ENCODE results near the gene SLC1A7.

SLC1A7 gene

GRCh38 chr1:53083636-53084588 lies 58.5 kb downstream of the SLC1A7 start:
- H3K27me3 ChIP-seq (ENCODE audit: control insufficient read depth, insufficient read depth, low read length) = peaks cover 17% of the 10 kb centered on the region
- no peak overlapping the region for H3K4me3 ChIP-seq (ENCODE audit: low read length)
- no peaks in the 10 kb centered on the region for H3K36me3 ChIP-seq (ENCODE audit: insufficient read depth, low read length)
- no peaks in the 10 kb centered on the region for H3K4me1 ChIP-seq (ENCODE audit: control insufficient read depth, insufficient read depth, low read length)
- no peak overlapping the region for H3K9ac ChIP-seq (ENCODE audit: low read depth, low read length)
- no peak overlapping the region for H3K4me2 ChIP-seq (ENCODE audit: low read length)
- no peaks in the 10 kb centered on the region for H3K9me3 ChIP-seq (replicated peaks; ENCODE audit: low read length)

DNA sequence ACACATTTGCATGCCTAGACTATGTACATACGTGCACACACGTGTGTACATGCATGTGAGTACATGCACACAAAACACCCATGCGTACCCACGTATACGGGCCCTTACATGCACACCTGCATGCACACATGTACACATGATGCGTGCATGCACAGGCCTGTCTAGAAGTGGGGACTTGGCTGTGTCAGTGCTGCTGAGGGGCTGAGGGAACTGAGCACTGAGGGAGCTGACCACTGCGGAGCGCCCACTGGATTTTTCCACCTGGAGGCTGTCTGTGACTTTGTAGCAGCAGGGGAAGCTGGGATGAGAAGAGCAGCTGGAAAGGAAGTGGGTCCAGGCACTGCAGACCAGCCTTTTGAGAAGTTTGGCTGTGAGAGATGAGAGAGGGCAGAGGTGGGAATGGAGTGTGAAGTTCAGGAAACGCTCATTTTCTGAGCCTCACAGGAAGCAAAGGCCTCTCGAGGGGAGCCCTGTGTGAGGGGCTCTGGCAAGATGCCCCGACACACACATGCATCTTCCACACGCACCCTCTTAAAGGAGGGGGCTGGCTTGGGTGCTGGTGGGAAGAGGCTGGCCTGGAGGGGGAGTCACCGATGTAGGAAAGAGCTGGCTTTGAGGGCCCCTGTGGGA lies 59.5 kb downstream of the SLC1A7 start:
- Histone ChIP-seq H3K4me3 (ENCODE audit: low read length) (no peak overlapping the region), H3K4me1 (ENCODE audit: control insufficient read depth, insufficient read depth, low read length) (no peaks in the 10 kb centered on the region), H3K36me3 (ENCODE audit: insufficient read depth, low read length) (no peaks in the 10 kb centered on the region), H3K9me3 (replicated peaks; ENCODE audit: low read length) (no peaks in the 10 kb centered on the region), H3K9ac (ENCODE audit: low read depth, low read length) (no peak overlapping the region), H3K27me3 (ENCODE audit: control insufficient read depth, insufficient read depth, low read length) (peaks cover 17% of the 10 kb centered on the region), H3K4me2 (ENCODE audit: low read length) (no peak overlapping the region)

DNA sequence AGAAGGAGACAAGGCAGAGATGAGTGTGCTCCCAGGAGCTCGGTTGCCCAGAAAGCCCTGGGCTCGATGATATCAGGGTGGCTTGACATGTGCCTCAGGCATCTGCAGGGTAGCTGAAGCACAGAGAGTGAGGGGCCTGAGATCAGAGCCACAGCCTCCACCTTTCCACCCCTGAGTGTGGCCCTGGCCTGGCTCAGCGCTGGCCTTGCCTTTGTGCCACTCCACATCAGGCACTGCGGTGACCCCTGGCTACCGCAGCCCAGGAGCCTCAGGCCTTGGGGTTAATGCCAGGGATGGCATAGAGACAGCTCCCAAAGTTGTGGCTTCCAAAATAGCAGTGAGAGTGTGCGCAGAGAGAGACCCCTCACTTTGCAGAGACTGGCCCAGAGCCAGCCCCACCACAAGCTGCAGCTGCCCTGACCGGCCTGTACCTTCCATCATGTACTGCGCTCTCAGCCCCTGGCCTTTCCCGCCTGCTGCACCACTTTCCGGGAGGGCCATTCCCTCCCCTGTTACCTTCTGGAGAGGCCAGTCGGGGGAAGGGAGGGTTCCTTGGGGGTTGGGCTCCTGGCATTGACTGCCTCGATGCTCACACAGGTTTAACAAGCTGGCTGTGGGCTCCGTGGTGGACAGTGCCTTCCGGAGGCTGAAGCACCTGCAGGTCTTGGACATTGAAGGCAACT lies 60.9 kb downstream of the SLC1A7 start:
- H3K9ac ChIP-seq (ENCODE audit: low read depth, low read length) = no peak overlapping the region

DNA sequence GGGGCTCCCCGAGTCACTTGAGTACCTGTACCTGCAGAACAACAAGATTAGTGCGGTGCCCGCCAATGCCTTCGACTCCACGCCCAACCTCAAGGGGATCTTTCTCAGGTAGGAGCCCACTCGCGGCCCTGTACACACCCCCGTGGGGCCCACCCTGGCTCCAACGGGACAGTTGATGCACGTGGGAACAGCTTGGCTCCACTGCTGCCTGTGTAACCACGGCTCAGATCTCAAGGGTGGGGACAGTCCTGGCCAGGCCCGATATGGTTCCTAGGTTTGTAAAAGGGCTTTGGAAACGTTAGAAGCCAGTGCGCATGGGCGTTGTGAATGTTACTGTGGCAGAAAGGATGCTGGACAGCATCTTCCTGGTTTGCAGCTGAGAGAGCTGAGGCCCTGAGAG lies 61.7 kb downstream of the SLC1A7 start:
- Histone ChIP-seq H3K4me2 (ENCODE audit: low read length) (no peak overlapping the region), H3K9me3 (replicated peaks; ENCODE audit: low read length) (no peaks in the 10 kb centered on the region), H3K4me1 (ENCODE audit: control insufficient read depth, insufficient read depth, low read length) (no peaks in the 10 kb centered on the region), H3K4me3 (ENCODE audit: low read length) (no peak overlapping the region), H3K9ac (ENCODE audit: low read depth, low read length) (no peak overlapping the region), H3K27me3 (ENCODE audit: control insufficient read depth, insufficient read depth, low read length) (peaks cover 17% of the 10 kb centered on the region), H3K36me3 (ENCODE audit: insufficient read depth, low read length) (no peaks in the 10 kb centered on the region)

More for the DNA sequence above, 60.9 kb downstream of the SLC1A7 start:
- no peaks in the 10 kb centered on the region for H3K4me1 ChIP-seq (ENCODE audit: control insufficient read depth, insufficient read depth, low read length)
- H3K9me3 ChIP-seq (replicated peaks; ENCODE audit: low read length) = no peaks in the 10 kb centered on the region
- no peak overlapping the region for H3K4me3 ChIP-seq (ENCODE audit: low read length)
- H3K4me2 ChIP-seq (ENCODE audit: low read length) = no peak overlapping the region
- peaks cover 17% of the 10 kb centered on the region for H3K27me3 ChIP-seq (ENCODE audit: control insufficient read depth, insufficient read depth, low read length)
- no peaks in the 10 kb centered on the region for H3K36me3 ChIP-seq (ENCODE audit: insufficient read depth, low read length)

DNA sequence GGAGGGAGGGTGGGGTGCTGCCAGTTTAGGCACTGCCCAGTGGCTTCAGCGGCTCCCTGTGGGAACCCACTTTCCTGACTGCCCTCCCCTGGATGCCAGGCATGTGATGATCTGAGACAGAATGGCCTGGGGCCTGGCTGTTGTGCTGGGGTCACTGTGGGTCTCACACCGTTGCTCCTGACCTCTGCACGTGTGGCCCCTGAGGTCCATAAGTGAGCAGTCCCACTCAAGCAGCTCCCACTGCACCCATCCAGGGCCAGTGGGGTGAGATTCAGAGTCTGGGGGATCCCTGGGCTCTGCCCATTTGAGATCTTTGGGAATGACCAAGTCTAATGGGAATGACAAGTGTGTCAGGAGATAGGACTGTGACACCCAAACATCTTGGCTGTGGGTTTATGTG lies 62.4 kb downstream of the SLC1A7 start:
- no peak overlapping the region for H3K9ac ChIP-seq (ENCODE audit: low read depth, low read length)
- H3K4me1 ChIP-seq (ENCODE audit: control insufficient read depth, insufficient read depth, low read length) = no peaks in the 10 kb centered on the region
- H3K27me3 ChIP-seq (ENCODE audit: control insufficient read depth, insufficient read depth, low read length) = peaks cover 17% of the 10 kb centered on the region
- no peak overlapping the region for H3K4me3 ChIP-seq (ENCODE audit: low read length)
- no peak overlapping the region for H3K4me2 ChIP-seq (ENCODE audit: low read length)
- H3K9me3 ChIP-seq (replicated peaks; ENCODE audit: low read length) = no peaks in the 10 kb centered on the region
- H3K36me3 ChIP-seq (ENCODE audit: insufficient read depth, low read length) = no peaks in the 10 kb centered on the region

- H3K4me1 ChIP-seq (ENCODE audit: control insufficient read depth, insufficient read depth, low read length) = no peaks in the 10 kb centered on the region
- H3K4me3 ChIP-seq (ENCODE audit: low read length) = no peak overlapping the region
- no peak overlapping the region for H3K9ac ChIP-seq (ENCODE audit: low read depth, low read length)
- H3K9me3 ChIP-seq (replicated peaks; ENCODE audit: low read length) = no peaks in the 10 kb centered on the region
- no peak overlapping the region for H3K4me2 ChIP-seq (ENCODE audit: low read length)
- peaks cover 17% of the 10 kb centered on the region for H3K27me3 ChIP-seq (ENCODE audit: control insufficient read depth, insufficient read depth, low read length)
- H3K36me3 ChIP-seq (ENCODE audit: insufficient read depth, low read length) = no peaks in the 10 kb centered on the region
Observed at GRCh38 chr1:53079251-53079650, 63.2 kb downstream of the SLC1A7 start.

GRCh38 chr1:53078333-53079101 lies 63.9 kb downstream of the SLC1A7 start:
- Histone ChIP-seq H3K4me3 (ENCODE audit: low read length) (no peak overlapping the region), H3K4me2 (ENCODE audit: low read length) (no peak overlapping the region), H3K36me3 (ENCODE audit: insufficient read depth, low read length) (no peaks in the 10 kb centered on the region), H3K27me3 (ENCODE audit: control insufficient read depth, insufficient read depth, low read length) (peaks cover 19% of the 10 kb centered on the region), H3K9me3 (replicated peaks; ENCODE audit: low read length) (no peaks in the 10 kb centered on the region), H3K9ac (ENCODE audit: low read depth, low read length) (no peak overlapping the region), H3K4me1 (ENCODE audit: control insufficient read depth, insufficient read depth, low read length) (no peaks in the 10 kb centered on the region)

GRCh38 chr1:53077599-53077965 lies 64.9 kb downstream of the SLC1A7 start:
- no peaks in the 10 kb centered on the region for H3K4me1 ChIP-seq (ENCODE audit: control insufficient read depth, insufficient read depth, low read length)
- H3K27me3 ChIP-seq (ENCODE audit: control insufficient read depth, insufficient read depth, low read length) = peaks cover 21% of the 10 kb centered on the region
- no peak overlapping the region for H3K4me3 ChIP-seq (ENCODE audit: low read length)
- no peaks in the 10 kb centered on the region for H3K9me3 ChIP-seq (replicated peaks; ENCODE audit: low read length)
- H3K36me3 ChIP-seq (ENCODE audit: insufficient read depth, low read length) = no peaks in the 10 kb centered on the region
- no peak overlapping the region for H3K9ac ChIP-seq (ENCODE audit: low read depth, low read length)
- no peak overlapping the region for H3K4me2 ChIP-seq (ENCODE audit: low read length)

- peaks cover 15% of the 10 kb centered on the region for H3K27me3 ChIP-seq (ENCODE audit: control insufficient read depth, insufficient read depth, low read length)
- H3K4me2 ChIP-seq (ENCODE audit: low read length) = no peak overlapping the region
- H3K4me1 ChIP-seq (ENCODE audit: control insufficient read depth, insufficient read depth, low read length) = no peaks in the 10 kb centered on the region
- H3K9ac ChIP-seq (ENCODE audit: low read depth, low read length) = no peak overlapping the region
- no peaks in the 10 kb centered on the region for H3K36me3 ChIP-seq (ENCODE audit: insufficient read depth, low read length)
- no peak overlapping the region for H3K4me3 ChIP-seq (ENCODE audit: low read length)
- no peaks in the 10 kb centered on the region for H3K9me3 ChIP-seq (replicated peaks; ENCODE audit: low read length)
Observed at GRCh38 chr1:53076721-53077598, 65.5 kb downstream of the SLC1A7 start.

- H3K4me1 ChIP-seq (ENCODE audit: control insufficient read depth, insufficient read depth, low read length) = no peaks in the 10 kb centered on the region
- H3K4me2 ChIP-seq (ENCODE audit: low read length) = no peak overlapping the region
- H3K27me3 ChIP-seq (ENCODE audit: control insufficient read depth, insufficient read depth, low read length) = peaks cover 12% of the 10 kb centered on the region
- no peak overlapping the region for H3K4me3 ChIP-seq (ENCODE audit: low read length)
- H3K9me3 ChIP-seq (replicated peaks; ENCODE audit: low read length) = no peaks in the 10 kb centered on the region
- H3K9ac ChIP-seq (ENCODE audit: low read depth, low read length) = no peak overlapping the region
- H3K36me3 ChIP-seq (ENCODE audit: insufficient read depth, low read length) = no peaks in the 10 kb centered on the region
Observed at GRCh38 chr1:53076165-53076564, 66.3 kb downstream of the SLC1A7 start.
